CD14-positive monocyte (primary cell): Measurements from ENCODE around the gene SPRYD4. TPM values are rescaled to one million over a fixed set of nuclear protein-coding genes. Genes with fewer than 3 reads are reported as not detected.
"Not testable (repeated sequence)": the region's sequence is repeated elsewhere in the genome, so short reads cannot be mapped to it uniquely, and the experiment has no call there.

Experiments
- DNase-seq, 3 donors: peaks; one replicate each; pipeline ENCODE4 v3.0.0-alpha.2; 2011 to 2022
- H2AFZ ChIP-seq: 2 replicates; pipeline ENCODE4 v1.6.0; 2012; ENCODE audit warnings: mild to moderate bottlenecking, low read depth, low read length, inconsistent platforms; ENCODE audit not compliant: insufficient read depth, poor library complexity, severe bottlenecking
- H3K27ac ChIP-seq, 2 donors: 1 replicate in 1 of 2; 2 replicates in 1 of 2; pipeline ENCODE4 v1.5.1; 2012 to 2013; ENCODE audit warnings: low read length in 2 of 2, control low read depth in 1 of 2, inconsistent platforms in 1 of 2, low read depth in 1 of 2, mild to moderate bottlenecking in 1 of 2
- H3K27me3 ChIP-seq, 2 donors: one replicate each; pipeline versions ENCODE4 v1.6.0 to v1.6.1; 2011 to 2013; ENCODE audit warnings: low read length in 2 of 2; ENCODE audit not compliant: control insufficient read depth in 2 of 2, insufficient read depth in 2 of 2
- H3K36me3 ChIP-seq, 2 donors: replicated peaks in 1 of 2; 1 replicate in 1 of 2; 2 replicates in 1 of 2; pipeline versions ENCODE4 v1.5.1 to v1.6.1; 2012 to 2013; ENCODE audit warnings: low read length in 2 of 2, control low read depth in 1 of 2, inconsistent platforms in 1 of 2, mild to moderate bottlenecking in 1 of 2; ENCODE audit not compliant: insufficient read depth in 2 of 2, control insufficient read depth in 1 of 2
- H3K4me1 ChIP-seq, 2 donors: 1 replicate in 1 of 2; 2 replicates in 1 of 2; pipeline versions ENCODE4 v1.5.1 to v1.6.1; 2012 to 2013; ENCODE audit warnings: low read length in 2 of 2, control low read depth in 1 of 2, inconsistent platforms in 1 of 2, mild to moderate bottlenecking in 1 of 2, moderate library complexity in 1 of 2; ENCODE audit not compliant: insufficient read depth in 2 of 2, control insufficient read depth in 1 of 2
- H3K4me2 ChIP-seq: replicated peaks from 2 replicates; pipeline ENCODE3; 2012; ENCODE audit warnings: low read length, moderate library complexity, mild to moderate bottlenecking; ENCODE audit not compliant: poor library complexity, severe bottlenecking; ENCODE audit errors: extremely low read depth
- H3K4me3 ChIP-seq, 3 experiments: fragments of 200-600 bp in 1 of 3; sonication (generic) in 1 of 3; replicated peaks in 1 of 3; 1 replicate in 2 of 3; 2 replicates in 1 of 3; pipeline ENCODE4 v1.5.1; 2011 to 2013; ENCODE audit warnings: low read length in 3 of 3, mild to moderate bottlenecking in 3 of 3, control low read depth in 2 of 3, low read depth in 2 of 3, inconsistent platforms in 1 of 3, moderate library complexity in 1 of 3
- H3K79me2 ChIP-seq: 2 replicates; pipeline ENCODE4 v1.6.0; 2012; ENCODE audit warnings: mild to moderate bottlenecking, control low read depth, inconsistent platforms, low read length, moderate library complexity; ENCODE audit not compliant: insufficient read depth
- H3K9ac ChIP-seq: 2 replicates; pipeline ENCODE4 v1.6.0; 2017; ENCODE audit warnings: low read length, mild to moderate bottlenecking; ENCODE audit not compliant: insufficient read depth, poor library complexity, severe bottlenecking
- H3K9me3 ChIP-seq, 2 donors: replicated peaks in 1 of 2; 1 replicate in 1 of 2; 2 replicates in 1 of 2; pipeline versions ENCODE4 v1.5.1 to v1.6.1; 2012 to 2013; ENCODE audit warnings: low read length in 2 of 2, control low read depth in 1 of 2; ENCODE audit not compliant: control insufficient read depth in 1 of 2, insufficient read depth in 1 of 2
- H4K20me1 ChIP-seq: 2 replicates; pipeline ENCODE4 v1.6.0; 2012; ENCODE audit warnings: mild to moderate bottlenecking, low read length, control low read depth, moderate library complexity; ENCODE audit not compliant: insufficient read depth
- H3K27ac Mint-ChIP-seq, 7 donors: one replicate each; pipeline ENCODE4 v1.8.0; 2020; ENCODE audit warnings: mild to moderate bottlenecking in 7 of 7, mixed read lengths in 7 of 7, moderate library complexity in 6 of 7, inconsistent platforms in 2 of 7
- H3K27me3 Mint-ChIP-seq, 3 donors: one replicate each; pipeline ENCODE4 v1.8.0; 2021 to 2022; ENCODE audit warnings: low read depth in 3 of 3, mild to moderate bottlenecking in 3 of 3, mixed read lengths in 3 of 3, moderate library complexity in 3 of 3, inconsistent platforms in 1 of 3
- H3K36me3 Mint-ChIP-seq, 2 donors: one replicate each; pipeline ENCODE4 v1.8.0; 2020; ENCODE audit warnings: mixed read lengths in 2 of 2, inconsistent platforms in 1 of 2, mild to moderate bottlenecking in 1 of 2
- H3K4me1 Mint-ChIP-seq: one replicate; pipeline ENCODE4 v1.8.0; 2020; ENCODE audit warnings: mild to moderate bottlenecking, mixed read lengths
- H3K4me3 Mint-ChIP-seq, 2 donors: one replicate each; pipeline ENCODE4 v1.8.0; 2020; ENCODE audit warnings: mild to moderate bottlenecking in 2 of 2, mixed read lengths in 2 of 2, moderate library complexity in 1 of 2
- H3K9me3 Mint-ChIP-seq, 7 donors: one replicate each; pipeline ENCODE4 v1.8.0; 2020 to 2022; ENCODE audit warnings: mixed read lengths in 7 of 7, mild to moderate bottlenecking in 6 of 7, moderate library complexity in 6 of 7, inconsistent platforms in 2 of 7
- CTCF ChIP-seq: fragments of 200-600 bp; IDR thresholded peaks from one replicate; pipeline ENCODE4 v1.8.0; 2022; ENCODE audit warnings: antibody characterized with exemption, mild to moderate bottlenecking
- WGBS: methylation state at CpG from one replicate; pipeline ENCODE4 v1.1.5; 2013; ENCODE audit warnings: missing lambda C conversion rate; ENCODE audit not compliant: insufficient coverage; 5-methylcytosine and 5-hydroxymethylcytosine counted together
- intact Hi-C, 2 donors: fragments of 100-400 bp; cut with micrococcal nuclease; formaldehyde crosslinking; loops; one replicate each; pipeline versions ENCODE4 v1.15.0 to v1.15.1; 2023
- polyA plus RNA-seq, 3 donors: library from polyadenylated mRNA; depleted of rRNA in 1 of 3; unstranded in 2 of 3; stranded (reverse) in 1 of 3; fragments of 300-500 nt in 2 of 3; fragments of >200 nt in 1 of 3; fragmentation: Illumina TruSeq in 2 of 3; gene quantifications; 1 replicate in 2 of 3; 2 replicates in 1 of 3; pipeline ENCODE4 v1.2.3, GENCODE V29; 2012 to 2021

The SPRYD4 gene
- polyA plus RNA-seq, 3 donors, result 1.3 to 2.1 (median 1.4) TPM

GRCh38 chr12:56499452-56499851 lies 31.1 kb downstream of the SPRYD4 start:
- H3K4me1 Mint-ChIP-seq, H3K36me3 ChIP-seq, H3K9ac ChIP-seq, H2AFZ ChIP-seq, DNase-seq, H3K9me3 Mint-ChIP-seq, intact Hi-C loops, H3K27me3 ChIP-seq, H3K4me2 ChIP-seq, H3K4me1 ChIP-seq, H3K27ac Mint-ChIP-seq, H3K4me3 ChIP-seq, H3K79me2 ChIP-seq, H4K20me1 ChIP-seq, H3K36me3 Mint-ChIP-seq, H3K27me3 Mint-ChIP-seq, H3K27ac ChIP-seq, H3K9me3 ChIP-seq, H3K4me3 Mint-ChIP-seq: not testable (repeated sequence)
- WGBS, result 91% methylated on average over 8 of the region's 9 CpGs

DNA sequence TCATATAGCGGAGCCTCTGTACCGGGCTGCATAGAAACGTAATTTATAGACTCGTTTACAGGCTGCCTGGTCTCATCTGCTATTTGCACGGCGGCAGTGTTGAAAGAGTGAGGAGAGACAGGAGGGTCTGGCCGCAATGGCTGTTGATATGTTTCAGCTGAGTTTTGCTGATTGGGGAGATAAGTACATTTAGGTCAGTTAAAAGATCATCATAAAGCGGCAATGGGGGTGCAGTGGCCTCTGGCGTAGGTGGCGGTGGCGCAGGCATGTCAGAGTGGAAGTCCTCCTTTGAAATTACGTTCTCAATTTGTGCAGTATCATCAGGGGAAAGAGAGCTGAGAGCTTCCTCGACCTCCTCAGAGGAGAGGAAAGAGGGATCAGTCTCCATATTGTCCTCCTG lies 31.5 kb downstream of the SPRYD4 start:
- H3K4me3 ChIP-seq, H3K9me3 ChIP-seq, H3K9me3 Mint-ChIP-seq, H3K36me3 ChIP-seq, H3K9ac ChIP-seq, H3K36me3 Mint-ChIP-seq, H3K27me3 ChIP-seq, H2AFZ ChIP-seq, H3K4me1 ChIP-seq, H4K20me1 ChIP-seq, DNase-seq, H3K4me1 Mint-ChIP-seq, H3K27me3 Mint-ChIP-seq, H3K27ac Mint-ChIP-seq, H3K79me2 ChIP-seq, intact Hi-C loops, H3K27ac ChIP-seq, H3K4me3 Mint-ChIP-seq, H3K4me2 ChIP-seq: not testable (repeated sequence)
- WGBS, result 91% methylated on average over 12 of the region's 13 CpGs

DNA sequence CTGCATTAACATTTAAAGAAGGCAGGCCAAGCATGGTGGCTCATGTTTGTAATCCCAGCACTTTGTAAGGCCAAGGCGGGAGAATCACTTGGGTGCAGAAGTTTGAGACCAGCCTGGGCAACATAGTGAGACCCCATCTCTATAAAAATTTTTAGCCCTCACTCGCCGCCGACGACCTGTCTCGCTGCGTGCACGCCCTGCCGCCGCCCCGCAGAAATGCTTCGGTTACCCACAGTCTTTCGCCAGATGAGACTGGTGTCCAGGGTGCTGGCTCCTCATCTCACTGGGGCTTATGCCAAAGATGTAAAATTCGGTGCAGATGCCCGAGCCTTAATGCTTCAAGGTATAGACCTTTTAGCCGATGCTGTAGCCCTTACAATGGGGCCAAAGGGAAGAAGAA lies 42.4 kb downstream of the SPRYD4 start:
- Histone ChIP-seq H3K4me2 (no peak overlapping the region), H3K4me3 (no peak overlapping the region), H4K20me1 (no peaks in the 10 kb centered on the region), H3K4me1 (peaks cover 0 to 3% of the 10 kb centered on the region in 2 donors), H3K27ac (no peak overlapping the region), H3K9ac (no peak overlapping the region), H3K79me2 (no peaks in the 10 kb centered on the region), H3K9me3 (no peaks in the 10 kb centered on the region), H3K27me3 (no peaks in the 10 kb centered on the region), H2AFZ (no peak overlapping the region), H3K36me3 (no peaks in the 10 kb centered on the region)
- WGBS, result 95% methylated on average over 16 of the region's 16 CpGs
- no peaks in the 10 kb centered on the region for H3K27me3 Mint-ChIP-seq
- no peaks in the 10 kb centered on the region for H3K36me3 Mint-ChIP-seq
- no peak for TF ChIP-seq CTCF
- no peak overlapping the region for H3K4me3 Mint-ChIP-seq
- H3K27ac Mint-ChIP-seq, result no peak overlapping the region
- DNase-seq, result no peak
- no peaks in the 10 kb centered on the region for H3K9me3 Mint-ChIP-seq
- H3K4me1 Mint-ChIP-seq, result peaks cover 3% of the 10 kb centered on the region
- intact Hi-C loops, result loop anchor here (5.0 kb wide), 1 partner anchor 82 kb away; no protein-coding TSS in a partner anchor
